A673 (cell line): Measurements from ENCODE around the gene SMYD3.

ENCODE experiments used
- CTCF ChIP-seq: fragments of 300-800, 200-600 bp; sonication (generic); conservative IDR thresholded peaks from 2 replicates; pipeline ENCODE4 v1.5.1; 2017; ENCODE audit warnings: low read depth, mild to moderate bottlenecking, antibody characterized with exemption, low read length, moderate library complexity, mixed read lengths
- EZH2 ChIP-seq: fragments of 200-600 bp; sonication (generic); IDR thresholded peaks from 2 replicates; pipeline ENCODE4 v1.6.1; 2017; ENCODE audit warnings: borderline replicate concordance, low read depth, mild to moderate bottlenecking, mixed read lengths, antibody characterized with exemption, low read length; ENCODE audit not compliant: poor library complexity, severe bottlenecking

- no peak for TF ChIP-seq CTCF
- TF ChIP-seq EZH2 = no peak
Measured at GRCh38 chr1:246435421-246436041, 71.5 kb downstream of the SMYD3 start.
